Ovary (tissue), 3 donors: ENCODE measurements around the gene CALHM1.

ENCODE experiments used
- POLR2A ChIP-seq: fragments of 450-650 bp; IDR thresholded peaks from one replicate; pipeline ENCODE4 v1.6.1; 2017; ENCODE audit warnings: antibody characterized with exemption, mild to moderate bottlenecking, moderate library complexity
- TF ChIP-seq, protein P1 (sequence below), 3 donors: fragments of 450-650 bp in 2 of 3; fragments of 200-600 bp in 1 of 3; IDR thresholded peaks; one replicate each; pipeline versions ENCODE4 v1.5.1 to v1.8.0; 2016 to 2022; ENCODE audit warnings: antibody characterized with exemption in 3 of 3, mild to moderate bottlenecking in 1 of 3
- donor health status: DM: no; HTN: no; CAD: no.

GRCh38 chr10:103472005-103472404 is 13.3 kb upstream of the CALHM1 start:
- no peak for TF ChIP-seq POLR2A
- TF ChIP-seq, protein P1, sequence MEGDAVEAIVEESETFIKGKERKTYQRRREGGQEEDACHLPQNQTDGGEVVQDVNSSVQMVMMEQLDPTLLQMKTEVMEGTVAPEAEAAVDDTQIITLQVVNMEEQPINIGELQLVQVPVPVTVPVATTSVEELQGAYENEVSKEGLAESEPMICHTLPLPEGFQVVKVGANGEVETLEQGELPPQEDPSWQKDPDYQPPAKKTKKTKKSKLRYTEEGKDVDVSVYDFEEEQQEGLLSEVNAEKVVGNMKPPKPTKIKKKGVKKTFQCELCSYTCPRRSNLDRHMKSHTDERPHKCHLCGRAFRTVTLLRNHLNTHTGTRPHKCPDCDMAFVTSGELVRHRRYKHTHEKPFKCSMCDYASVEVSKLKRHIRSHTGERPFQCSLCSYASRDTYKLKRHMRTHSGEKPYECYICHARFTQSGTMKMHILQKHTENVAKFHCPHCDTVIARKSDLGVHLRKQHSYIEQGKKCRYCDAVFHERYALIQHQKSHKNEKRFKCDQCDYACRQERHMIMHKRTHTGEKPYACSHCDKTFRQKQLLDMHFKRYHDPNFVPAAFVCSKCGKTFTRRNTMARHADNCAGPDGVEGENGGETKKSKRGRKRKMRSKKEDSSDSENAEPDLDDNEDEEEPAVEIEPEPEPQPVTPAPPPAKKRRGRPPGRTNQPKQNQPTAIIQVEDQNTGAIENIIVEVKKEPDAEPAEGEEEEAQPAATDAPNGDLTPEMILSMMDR (IDR thresholded peaks at IDR 0.05), result no peak
